ENCODE data around the gene RSPH4A.

DNA sequence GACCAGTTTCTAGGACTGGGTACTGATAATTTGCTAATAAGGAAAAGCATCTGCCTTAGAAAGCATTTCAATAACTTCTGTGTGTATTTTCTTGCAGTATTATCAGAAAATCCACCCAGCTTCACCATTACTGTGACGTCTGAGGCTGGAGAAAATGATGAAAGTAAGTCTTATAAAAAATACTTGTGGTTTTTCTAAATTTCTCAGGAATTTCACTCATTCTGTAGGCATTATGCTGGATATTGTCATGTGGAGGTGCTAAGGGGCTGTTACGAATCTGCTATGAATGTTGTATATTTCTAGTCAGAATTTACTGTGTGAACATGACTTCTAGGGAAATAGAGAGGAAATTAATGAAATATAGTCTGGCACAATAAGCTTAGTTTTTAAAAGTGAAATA is 36.1 kb upstream of the RSPH4A start:
- TF ChIP-seq, protein P1, sequence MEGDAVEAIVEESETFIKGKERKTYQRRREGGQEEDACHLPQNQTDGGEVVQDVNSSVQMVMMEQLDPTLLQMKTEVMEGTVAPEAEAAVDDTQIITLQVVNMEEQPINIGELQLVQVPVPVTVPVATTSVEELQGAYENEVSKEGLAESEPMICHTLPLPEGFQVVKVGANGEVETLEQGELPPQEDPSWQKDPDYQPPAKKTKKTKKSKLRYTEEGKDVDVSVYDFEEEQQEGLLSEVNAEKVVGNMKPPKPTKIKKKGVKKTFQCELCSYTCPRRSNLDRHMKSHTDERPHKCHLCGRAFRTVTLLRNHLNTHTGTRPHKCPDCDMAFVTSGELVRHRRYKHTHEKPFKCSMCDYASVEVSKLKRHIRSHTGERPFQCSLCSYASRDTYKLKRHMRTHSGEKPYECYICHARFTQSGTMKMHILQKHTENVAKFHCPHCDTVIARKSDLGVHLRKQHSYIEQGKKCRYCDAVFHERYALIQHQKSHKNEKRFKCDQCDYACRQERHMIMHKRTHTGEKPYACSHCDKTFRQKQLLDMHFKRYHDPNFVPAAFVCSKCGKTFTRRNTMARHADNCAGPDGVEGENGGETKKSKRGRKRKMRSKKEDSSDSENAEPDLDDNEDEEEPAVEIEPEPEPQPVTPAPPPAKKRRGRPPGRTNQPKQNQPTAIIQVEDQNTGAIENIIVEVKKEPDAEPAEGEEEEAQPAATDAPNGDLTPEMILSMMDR (IDR thresholded peaks at IDR 0.05), result no peak
- TF ChIP-seq POLR2A (IDR thresholded peaks at IDR 0.05), result no peak
